Subcutaneous abdominal adipose tissue (tissue), 5 donors: ENCODE measurements around the gene MDC1.
A peak's percentile ranks its signal among the peaks of the same experiment; 100 is the strongest.
"Not testable (repeated sequence)": the region's sequence is repeated elsewhere in the genome, so short reads cannot be mapped to it uniquely, and the experiment has no call there.

Experiments used
- H3K27ac ChIP-seq: one replicate; pipeline ENCODE4 v1.7.0; 2013; ENCODE audit warnings: low read depth, mild to moderate bottlenecking, inconsistent platforms, low read length, moderate library complexity
- H3K27me3 ChIP-seq, 5 donors: one replicate each; pipeline ENCODE4 v1.7.0; 2013; ENCODE audit warnings: low read length in 5 of 5, inconsistent platforms in 1 of 5; ENCODE audit not compliant: control insufficient read depth in 5 of 5, insufficient read depth in 4 of 5
- H3K36me3 ChIP-seq, 5 donors: one replicate each; pipeline ENCODE4 v1.7.0; 2013; ENCODE audit warnings: low read length in 5 of 5; ENCODE audit not compliant: control insufficient read depth in 5 of 5, insufficient read depth in 5 of 5
- H3K4me1 ChIP-seq, 5 donors: one replicate each; pipeline ENCODE4 v1.7.0; 2013; ENCODE audit warnings: low read length in 5 of 5, mild to moderate bottlenecking in 3 of 5, moderate library complexity in 1 of 5; ENCODE audit not compliant: control insufficient read depth in 5 of 5, insufficient read depth in 5 of 5
- H3K4me3 ChIP-seq, 5 donors: one replicate each; pipeline ENCODE4 v1.7.0; 2013; ENCODE audit warnings: low read length in 5 of 5, low read depth in 1 of 5
- H3K9ac ChIP-seq, 5 donors: one replicate each; pipeline ENCODE4 v1.7.0; 2013; ENCODE audit warnings: low read length in 5 of 5, mild to moderate bottlenecking in 4 of 5, moderate library complexity in 3 of 5
- H3K9me3 ChIP-seq, 5 donors: one replicate each; pipeline ENCODE4 v1.7.0; 2013; ENCODE audit warnings: low read length in 5 of 5; ENCODE audit not compliant: control insufficient read depth in 5 of 5
- donor health status: healthy.
- donor health status: healthy.
- donor health status: healthy.
- donor health status: healthy.
- donor health status: healthy.

Gene MDC1

GRCh38 chr6:30723159-30723842 is 6.2 kb upstream of the MDC1 start:
- H3K9me3 ChIP-seq, H3K27me3 ChIP-seq, H3K9ac ChIP-seq, H3K4me3 ChIP-seq: not testable (repeated sequence)
- Histone ChIP-seq H3K4me1 (peaks cover 5 to 41% (median 34%) of the 10 kb centered on the region in 5 donors), H3K27ac (peak overlapping the region; percentile 96), H3K36me3 (peaks cover 10 to 55% (median 50%) of the 10 kb centered on the region in 5 donors)

- Histone ChIP-seq H3K27ac (peak overlapping the region; percentile 96), H3K27me3 (no peaks in the 10 kb centered on the region), H3K9me3 (no peaks in the 10 kb centered on the region), H3K4me1 (peaks cover 7 to 47% (median 37%) of the 10 kb centered on the region in 5 donors), H3K9ac (peak overlapping the region in 3 of 5 donors; percentile 63 to 81 (median 74)), H3K4me3 (peak overlapping the region; percentile 72 to 86 (median 78)), H3K36me3 (peaks cover 10 to 47% (median 42%) of the 10 kb centered on the region in 5 donors)
Measured at GRCh38 chr6:30722280-30723112, 5.4 kb upstream of the MDC1 start.

GRCh38 chr6:30722025-30722279 is 4.9 kb upstream of the MDC1 start:
- not testable (repeated sequence) for H3K9me3 ChIP-seq, H3K27me3 ChIP-seq
- Histone ChIP-seq H3K36me3 (peaks cover 9 to 42% (median 36%) of the 10 kb centered on the region in 5 donors), H3K27ac (peak overlapping the region; percentile 96), H3K4me3 (peak overlapping the region; percentile 72 to 86 (median 78)), H3K4me1 (peaks cover 8 to 48% (median 33%) of the 10 kb centered on the region in 5 donors), H3K9ac (peak overlapping the region in 3 of 5 donors; percentile 74 to 93 (median 81))

GRCh38 chr6:30721198-30722024 is 4.3 kb upstream of the MDC1 start:
- H3K4me3 ChIP-seq = peak overlapping the region; percentile 80 to 90 (median 88)
- peaks cover 7 to 37% (median 34%) of the 10 kb centered on the region in 5 donors for H3K36me3 ChIP-seq
- H3K4me1 ChIP-seq = peaks cover 8 to 54% (median 38%) of the 10 kb centered on the region in 5 donors
- peak overlapping the region; percentile 96 for H3K27ac ChIP-seq
- H3K9ac ChIP-seq = peak overlapping the region in 4 of 5 donors; percentile 80 to 93 (median 85)
- no peaks in the 10 kb centered on the region for H3K9me3 ChIP-seq
- no peaks in the 10 kb centered on the region for H3K27me3 ChIP-seq

- H3K4me3 ChIP-seq = peak overlapping the region; percentile 86 to 94 (median 89)
- no peaks in the 10 kb centered on the region for H3K27me3 ChIP-seq
- peaks cover 8 to 55% (median 38%) of the 10 kb centered on the region in 5 donors for H3K4me1 ChIP-seq
- H3K9ac ChIP-seq = peak overlapping the region; percentile 11 to 89 (median 81)
- no peaks in the 10 kb centered on the region for H3K9me3 ChIP-seq
- peaks cover 7 to 33% (median 31%) of the 10 kb centered on the region in 5 donors for H3K36me3 ChIP-seq
- peak overlapping the region; percentile 96 for H3K27ac ChIP-seq
Measured at GRCh38 chr6:30720738-30721197, 3.7 kb upstream of the MDC1 start.

GRCh38 chr6:30719791-30720737 is 3.0 kb upstream of the MDC1 start, which contains the start of gene TUBB:
TUBB (plus strand) TSS chr6:30720352; CDS start chr6:30720507, 155 bp downstream.
- Histone ChIP-seq H3K4me1 (peaks cover 8 to 50% (median 38%) of the 10 kb centered on the region in 5 donors), H3K9me3 (no peaks in the 10 kb centered on the region), H3K9ac (peak within 1 kb of the TSS; percentile 80 to 89 (median 84)), H3K36me3 (peaks cover 4 to 26% (median 24%) of the 10 kb centered on the region in 5 donors), H3K27me3 (no peaks in the 10 kb centered on the region), H3K4me3 (peak within 1 kb of the TSS; percentile 86 to 94 (median 89)), H3K27ac (peak within 1 kb of the TSS; percentile 96)

- peak overlapping the region in 4 of 5 donors; percentile 41 to 84 (median 62) for H3K9ac ChIP-seq
- H3K27ac ChIP-seq = peak overlapping the region; percentile 96
- H3K27me3 ChIP-seq = no peaks in the 10 kb centered on the region
- H3K4me1 ChIP-seq = peaks cover 8 to 50% (median 38%) of the 10 kb centered on the region in 5 donors
- H3K4me3 ChIP-seq = peak overlapping the region; percentile 82 to 90 (median 88)
- no peaks in the 10 kb centered on the region for H3K9me3 ChIP-seq
- peaks cover 7 to 24% (median 23%) of the 10 kb centered on the region in 5 donors for H3K36me3 ChIP-seq
Measured at GRCh38 chr6:30719356-30719755, 2.3 kb upstream of the MDC1 start.

GRCh38 chr6:30717845-30718720 is 1.0 kb upstream of the MDC1 start:
- Histone ChIP-seq H3K9ac (peak overlapping the region in 1 of 5 donors; percentile 62), H3K4me1 (peaks cover 5 to 42% (median 38%) of the 10 kb centered on the region in 5 donors), H3K36me3 (peaks cover 13 to 24% (median 22%) of the 10 kb centered on the region in 5 donors), H3K4me3 (peak overlapping the region; percentile 59 to 86 (median 85)), H3K27ac (peak overlapping the region; percentile 96)
- H3K9me3 ChIP-seq, H3K27me3 ChIP-seq: not testable (repeated sequence)
